Activated T-cell treated with anti-CD3 and anti-CD28 coated beads for 1 hour (primary cell): Measurements from ENCODE around the gene PTPRJ.
"Not testable (repeated sequence)": the region's sequence is repeated elsewhere in the genome, so short reads cannot be mapped to it uniquely, and the experiment has no call there.

Experiments
- DNase-seq: peaks from one replicate; pipeline ENCODE4 v3.0.0-alpha.2; 2020; ENCODE audit warnings: low read depth

Gene PTPRJ

DNA sequence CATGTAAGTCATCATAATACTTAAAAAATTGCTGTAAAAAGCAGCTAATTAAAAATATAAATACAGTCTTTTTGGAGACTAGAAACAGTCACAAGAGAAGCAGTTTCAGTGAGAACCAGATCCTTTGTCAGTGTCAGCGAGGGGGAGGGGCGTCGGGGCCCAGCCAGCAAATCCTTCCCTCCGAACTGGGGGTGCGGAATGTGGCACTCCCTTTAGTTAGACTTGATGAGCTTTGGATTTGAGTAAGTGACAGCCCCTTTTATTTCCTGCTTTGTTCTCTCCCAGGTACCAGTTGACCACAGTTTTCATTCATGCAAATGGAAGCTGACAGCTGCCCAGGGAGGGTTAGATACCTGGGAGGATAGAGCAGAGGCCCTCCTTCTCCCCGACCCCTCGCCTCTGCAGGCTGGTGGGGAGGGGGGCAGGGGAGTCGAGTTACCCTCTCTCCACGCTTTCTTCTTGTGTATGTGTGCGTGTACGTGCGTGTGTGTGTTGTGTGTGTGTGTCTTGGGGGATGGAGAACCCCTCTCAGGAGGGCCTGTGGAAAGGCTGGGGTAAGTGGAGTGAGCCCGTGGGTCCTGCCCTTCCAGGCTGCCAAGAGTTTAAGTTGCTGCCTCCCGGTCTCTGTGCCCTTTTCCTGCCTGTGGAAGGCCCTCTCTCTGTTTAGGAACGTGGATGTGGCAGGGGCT, 38.3 kb downstream of the PTPRJ start:
- no peak for DNase-seq

DNA sequence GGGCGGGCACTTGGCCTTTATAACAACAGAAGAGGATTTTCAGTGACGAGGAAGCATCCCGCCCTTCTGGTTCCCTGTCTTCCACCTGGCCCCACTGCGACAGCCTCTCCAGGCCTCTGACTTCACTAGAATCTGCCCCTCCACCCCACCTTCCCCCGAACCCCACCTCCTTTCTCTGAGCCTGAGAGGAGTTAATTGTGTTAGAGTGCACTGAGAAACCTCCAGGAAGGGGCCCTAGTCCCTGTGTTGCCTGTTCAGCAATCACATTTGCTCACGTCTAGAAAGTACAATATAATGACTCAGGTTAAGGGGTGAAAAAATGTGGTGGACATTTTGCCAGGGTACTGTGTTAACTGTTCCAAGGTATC, 38.8 kb downstream of the PTPRJ start:
- DNase-seq: no peak

DNA sequence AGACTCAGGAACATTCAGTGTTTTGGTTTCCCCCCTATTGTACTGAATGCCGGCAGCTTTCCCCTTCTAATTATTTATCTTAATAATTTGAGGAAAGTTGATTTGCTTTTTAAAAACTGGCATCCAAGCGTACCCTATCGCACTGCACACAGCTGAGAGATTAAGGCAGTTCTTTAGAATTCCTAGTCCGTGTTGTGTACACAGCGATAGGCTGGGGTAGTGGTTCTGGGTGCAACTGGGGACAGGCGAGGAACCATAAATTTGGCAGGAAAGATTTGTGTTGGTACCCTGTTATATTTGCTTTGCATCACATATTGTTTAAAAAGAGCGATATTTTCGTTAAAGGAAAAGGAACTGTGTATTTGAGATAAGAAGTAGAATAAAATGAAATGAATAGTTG, 39.2 kb downstream of the PTPRJ start:
- DNase-seq: no peak

DNA sequence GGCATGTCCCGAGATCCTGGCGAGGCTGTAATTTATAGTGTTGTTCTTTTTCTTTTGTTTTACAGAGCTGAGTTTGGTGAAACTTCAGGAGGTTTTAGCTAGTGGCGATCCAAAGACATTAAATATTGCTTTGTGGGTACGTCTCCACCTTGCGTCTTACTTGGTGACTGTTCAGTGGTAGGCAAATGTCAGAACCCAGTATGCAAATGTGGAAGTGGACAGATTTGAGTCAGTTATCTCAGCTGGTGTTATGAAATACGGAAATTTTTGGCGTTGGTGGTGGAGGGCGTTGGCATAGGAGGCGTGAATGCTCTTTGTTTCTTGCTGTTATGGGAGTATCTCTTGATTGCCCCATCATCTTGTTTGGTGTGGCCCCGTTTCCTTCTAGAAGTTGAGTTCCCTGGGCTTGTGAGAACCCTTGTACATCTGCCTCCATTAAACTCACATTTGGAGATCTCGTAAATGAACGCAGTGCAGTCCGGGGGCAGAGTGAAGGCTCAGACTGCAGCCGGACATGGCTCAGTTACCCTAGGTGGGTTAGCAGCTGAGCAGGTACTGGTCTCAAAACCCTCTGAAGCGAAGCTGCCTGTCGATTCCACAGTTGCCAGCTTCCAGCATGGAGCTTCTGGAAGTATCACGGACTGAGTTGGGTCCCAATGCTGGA, 39.9 kb downstream of the PTPRJ start:
- DNase-seq: no peak

DNA sequence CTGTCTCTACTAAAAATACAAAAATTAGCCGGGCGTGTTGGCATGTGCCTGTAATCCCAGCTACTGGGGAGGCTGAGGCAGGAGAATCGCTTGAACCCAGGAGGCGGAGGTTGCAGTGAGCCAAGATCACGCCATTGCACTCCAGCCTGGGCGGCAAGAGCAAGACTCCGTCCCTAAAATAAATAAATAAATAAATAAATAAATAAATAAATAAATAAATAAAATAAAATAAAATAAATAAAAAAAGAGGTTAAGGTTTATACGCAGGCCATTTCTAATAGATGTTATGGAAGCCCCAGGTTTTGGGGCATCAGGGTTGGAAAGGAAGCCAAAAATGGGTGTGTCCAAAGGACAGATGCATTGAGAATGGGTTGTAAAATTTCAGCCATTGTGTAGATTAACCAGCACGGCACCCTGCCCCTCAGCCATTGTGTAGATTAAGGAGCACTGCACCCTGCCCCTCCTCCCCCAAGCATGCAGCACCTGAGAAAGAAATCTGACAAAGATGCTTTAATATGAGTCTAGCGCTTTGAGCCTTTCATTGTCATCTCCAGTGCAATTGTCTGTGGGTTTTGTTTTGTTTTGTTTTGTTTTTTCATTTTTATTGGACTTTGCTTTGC, 41.0 kb downstream of the PTPRJ start:
- not testable (repeated sequence) for DNase-seq

DNA sequence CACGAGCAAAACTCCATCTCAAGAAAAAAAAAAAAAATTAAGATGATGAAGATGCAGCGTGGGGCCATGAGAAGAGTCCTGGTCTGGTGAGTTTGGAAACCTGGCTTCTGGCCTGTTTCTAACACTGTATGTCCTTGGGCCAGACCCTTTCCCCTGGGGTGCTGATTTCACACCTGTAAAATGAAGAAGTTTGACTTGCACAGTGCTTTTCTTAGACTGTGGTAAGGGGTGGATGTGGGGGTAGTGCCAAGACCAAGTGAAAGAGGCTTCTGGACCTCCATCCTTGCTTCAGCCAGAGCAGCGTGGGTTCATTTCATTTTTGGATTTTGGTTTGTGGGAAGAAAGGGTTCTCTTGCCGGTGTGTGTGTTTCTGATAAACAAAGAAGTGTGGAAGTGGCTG, 42.1 kb downstream of the PTPRJ start:
- DNase-seq: no peak

DNA sequence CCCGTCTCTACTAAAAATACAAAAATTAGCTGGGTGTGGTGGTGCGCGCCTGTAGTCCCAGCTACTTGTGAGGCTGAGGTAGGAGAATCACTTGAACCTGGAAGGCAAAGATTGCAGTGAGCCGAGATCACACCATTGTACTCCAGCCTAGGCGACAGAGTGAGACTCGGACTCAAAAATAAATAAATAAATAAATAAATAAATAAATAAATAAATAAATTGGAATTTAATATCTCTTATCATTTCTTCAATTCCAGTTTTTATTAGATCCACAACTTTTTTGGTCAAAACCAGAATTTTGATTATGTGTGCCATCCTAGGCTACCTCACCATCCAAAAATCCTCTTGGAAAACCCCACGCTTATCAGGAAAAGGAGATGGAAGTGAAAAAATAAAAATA, 43.2 kb downstream of the PTPRJ start:
- not testable (repeated sequence) for DNase-seq

DNA sequence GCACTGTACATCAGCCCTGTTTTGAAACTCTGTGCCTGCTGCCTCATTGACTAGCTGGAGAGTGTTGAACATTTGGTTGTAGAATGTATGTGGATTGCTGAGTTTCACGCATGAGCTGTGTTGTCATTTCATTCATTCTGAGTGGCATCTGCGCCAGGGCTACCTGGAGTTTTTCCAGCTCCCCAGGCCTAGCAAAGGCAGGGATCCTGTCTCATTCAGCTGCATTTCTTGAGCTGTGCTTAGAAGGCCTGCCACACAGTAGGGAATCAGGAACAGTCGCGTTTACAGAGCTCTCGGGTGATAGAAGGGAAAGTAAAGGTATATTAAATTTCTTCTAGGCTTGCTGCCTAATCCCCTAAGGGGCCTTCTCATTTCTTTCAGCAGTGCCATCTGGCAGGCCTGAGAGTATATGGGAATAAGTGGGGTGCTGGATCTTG, 44.3 kb downstream of the PTPRJ start:
- DNase-seq: no peak

DNA sequence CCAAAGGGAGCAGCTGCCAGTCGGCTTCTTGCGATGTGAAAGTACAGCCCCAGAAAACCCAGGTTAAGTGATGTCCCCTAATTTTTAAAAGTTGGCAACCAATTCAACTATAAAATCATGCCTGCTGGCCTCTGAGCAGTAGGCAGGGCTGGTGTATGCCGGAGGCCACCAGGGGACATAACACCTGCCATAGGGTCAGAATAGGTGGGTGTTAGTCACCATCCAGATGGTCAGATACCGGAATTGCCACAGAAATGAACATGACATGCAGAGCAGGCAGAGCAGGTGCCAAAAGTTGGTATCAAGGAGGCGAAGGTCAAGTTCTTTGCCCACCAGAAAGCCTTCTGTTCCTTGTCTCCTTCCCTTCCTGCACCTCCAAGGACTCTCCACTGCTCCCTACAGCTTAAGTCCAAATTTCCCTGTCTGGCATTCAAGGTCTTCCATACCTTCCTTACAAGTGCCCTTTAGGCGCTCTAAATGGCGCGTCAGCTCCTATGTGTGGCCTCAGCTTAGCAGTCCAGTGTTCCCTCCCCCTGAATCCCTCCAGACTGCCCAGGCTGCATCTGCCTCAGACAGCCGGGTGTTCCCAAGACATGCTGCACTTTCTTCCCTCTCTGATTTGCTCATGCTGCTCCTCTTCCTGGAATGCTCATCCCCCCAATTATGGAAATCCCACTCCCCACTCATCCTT, 45.1 kb downstream of the PTPRJ start:
- DNase-seq: no peak

DNA sequence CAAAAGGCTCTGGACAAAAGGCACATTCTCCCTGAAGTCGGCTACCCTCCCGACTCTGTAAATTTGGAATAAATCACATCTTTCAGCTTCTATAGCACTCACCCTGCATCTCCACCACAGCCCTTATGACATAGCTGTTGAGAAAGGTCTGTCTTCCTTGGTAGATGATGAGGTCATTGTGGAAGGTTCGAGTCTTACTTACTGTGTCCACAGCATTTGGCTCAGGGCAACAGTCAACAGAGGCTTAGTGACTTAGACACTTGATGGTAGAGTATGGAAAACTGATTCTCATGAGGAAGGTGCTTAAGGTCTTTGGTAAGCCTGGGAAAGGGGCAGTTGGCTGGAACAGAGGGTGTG, 45.6 kb downstream of the PTPRJ start:
- DNase-seq: no peak

DNA sequence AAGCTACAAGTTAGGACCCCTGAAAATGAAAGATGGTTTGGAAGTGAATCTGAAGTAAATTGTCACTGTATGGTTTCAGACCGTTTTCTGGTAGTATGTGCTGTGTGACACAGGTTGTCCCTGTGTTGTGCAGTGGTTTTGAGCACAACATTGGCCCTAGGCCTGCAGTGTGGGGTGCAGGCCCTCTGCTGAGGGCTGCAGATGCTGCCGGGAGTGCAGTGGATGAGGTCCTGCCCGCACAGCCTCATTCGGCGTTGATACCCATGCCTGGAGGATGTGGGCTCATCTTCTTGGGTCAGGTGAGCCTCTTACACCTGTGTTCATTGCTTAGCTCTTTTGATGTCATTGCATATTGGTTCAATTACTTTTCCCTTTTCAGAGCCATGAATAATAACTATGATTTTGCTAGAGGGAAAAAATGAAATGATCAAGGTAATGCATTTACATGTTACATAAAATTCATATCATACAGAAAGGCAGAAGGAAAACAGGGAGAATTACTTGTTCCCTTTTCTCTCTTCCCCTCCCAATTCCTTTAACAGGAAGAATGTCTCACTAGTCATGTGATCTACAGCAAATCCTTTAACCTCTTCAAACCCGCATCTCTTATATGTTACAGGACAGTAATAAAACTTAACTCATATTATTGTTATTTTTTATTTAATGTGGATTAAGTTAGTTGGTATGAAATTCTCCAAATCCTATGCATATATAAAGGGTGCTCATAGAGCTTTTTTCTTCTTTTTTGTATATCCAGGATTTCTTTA, 48.7 kb downstream of the PTPRJ start:
- DNase-seq: no peak

DNA sequence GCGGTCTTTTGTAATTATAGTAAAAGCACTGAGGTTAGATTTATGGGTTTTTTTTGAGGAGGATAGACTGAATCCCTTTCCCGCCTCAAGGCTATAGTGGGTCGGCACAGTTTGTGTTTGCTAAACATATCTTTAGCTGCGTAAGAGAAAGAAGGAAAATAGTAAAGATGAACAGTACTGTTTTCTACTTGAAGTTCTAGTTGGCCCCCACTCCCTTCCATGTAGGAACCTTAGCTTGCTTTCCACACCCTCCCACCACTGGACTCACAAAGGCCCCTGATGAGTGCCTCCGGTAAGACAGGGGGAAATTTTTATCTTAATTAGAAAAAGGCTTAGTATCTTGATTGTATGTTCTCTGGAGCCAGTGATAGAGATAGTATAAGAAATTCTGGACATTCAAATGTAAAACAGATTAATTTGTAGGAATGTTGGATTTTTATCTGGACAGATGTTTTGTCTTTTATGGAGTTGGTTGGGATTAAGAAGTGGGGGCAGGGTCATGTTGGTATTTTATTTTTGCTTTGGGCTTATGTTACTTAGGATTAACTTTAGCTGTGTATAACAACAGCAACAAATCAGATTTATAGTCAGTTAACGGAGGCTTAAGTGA, 49.4 kb downstream of the PTPRJ start:
- DNase-seq: no peak

DNA sequence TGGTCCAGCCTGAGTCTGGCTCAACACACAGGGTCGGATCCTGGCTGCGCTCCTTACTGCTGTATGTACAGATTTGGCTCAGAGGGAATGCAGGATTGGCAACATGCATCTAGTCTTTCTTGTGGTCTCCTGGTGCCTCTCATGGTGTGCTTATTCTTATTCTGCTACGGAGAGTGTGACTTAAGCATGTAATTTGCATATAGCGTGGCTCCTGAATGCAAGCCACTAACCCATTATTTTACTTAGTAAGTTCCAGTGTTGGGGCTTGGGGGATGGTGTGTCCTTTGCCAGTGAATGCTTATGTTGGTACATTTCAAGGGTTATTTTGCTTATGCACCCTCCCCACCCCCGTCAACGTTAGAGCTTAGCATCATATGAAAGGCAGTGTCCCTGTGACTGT, 51.2 kb downstream of the PTPRJ start:
- DNase-seq: no peak

DNA sequence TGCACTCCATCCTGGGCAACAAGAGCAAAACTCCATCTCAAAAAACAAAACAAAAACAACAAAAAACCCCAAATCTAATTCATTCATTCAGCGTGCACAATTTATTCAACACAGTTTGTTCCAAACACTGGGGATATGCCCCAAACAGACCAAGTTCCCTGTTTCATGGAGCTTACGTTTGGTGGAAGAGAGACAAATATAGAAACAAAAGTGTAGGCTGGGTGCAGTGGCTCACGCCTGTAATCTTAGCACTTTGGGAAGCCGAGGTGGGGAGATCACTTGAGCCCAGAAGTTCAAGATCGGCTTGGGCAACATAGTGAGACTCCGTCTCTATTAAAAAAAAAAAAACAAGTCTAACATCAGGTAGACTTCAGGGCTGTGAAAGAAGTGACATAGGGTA, 52.4 kb downstream of the PTPRJ start:
- no peak for DNase-seq

DNA sequence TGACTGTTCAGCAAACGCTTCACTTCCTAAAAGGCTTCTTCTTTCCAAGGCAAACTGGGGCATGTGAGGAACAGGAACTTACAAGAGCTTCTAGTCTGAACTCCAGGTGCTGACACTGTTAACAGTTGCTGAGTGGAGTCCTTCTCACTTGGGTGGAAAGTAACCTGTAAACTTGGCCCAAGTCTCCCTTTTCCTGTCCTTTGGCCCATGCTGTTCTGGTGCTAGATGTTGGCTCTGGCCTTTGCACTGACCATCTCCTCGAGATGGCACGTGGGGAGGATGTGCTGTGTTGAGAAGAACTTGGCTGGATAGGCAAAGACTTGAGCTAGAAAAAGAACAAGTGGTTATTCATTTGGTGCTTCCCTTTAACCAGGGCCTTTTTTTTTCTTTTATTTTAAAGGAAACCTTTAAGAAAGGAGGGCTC, 53.6 kb downstream of the PTPRJ start:
- no peak for DNase-seq

DNA sequence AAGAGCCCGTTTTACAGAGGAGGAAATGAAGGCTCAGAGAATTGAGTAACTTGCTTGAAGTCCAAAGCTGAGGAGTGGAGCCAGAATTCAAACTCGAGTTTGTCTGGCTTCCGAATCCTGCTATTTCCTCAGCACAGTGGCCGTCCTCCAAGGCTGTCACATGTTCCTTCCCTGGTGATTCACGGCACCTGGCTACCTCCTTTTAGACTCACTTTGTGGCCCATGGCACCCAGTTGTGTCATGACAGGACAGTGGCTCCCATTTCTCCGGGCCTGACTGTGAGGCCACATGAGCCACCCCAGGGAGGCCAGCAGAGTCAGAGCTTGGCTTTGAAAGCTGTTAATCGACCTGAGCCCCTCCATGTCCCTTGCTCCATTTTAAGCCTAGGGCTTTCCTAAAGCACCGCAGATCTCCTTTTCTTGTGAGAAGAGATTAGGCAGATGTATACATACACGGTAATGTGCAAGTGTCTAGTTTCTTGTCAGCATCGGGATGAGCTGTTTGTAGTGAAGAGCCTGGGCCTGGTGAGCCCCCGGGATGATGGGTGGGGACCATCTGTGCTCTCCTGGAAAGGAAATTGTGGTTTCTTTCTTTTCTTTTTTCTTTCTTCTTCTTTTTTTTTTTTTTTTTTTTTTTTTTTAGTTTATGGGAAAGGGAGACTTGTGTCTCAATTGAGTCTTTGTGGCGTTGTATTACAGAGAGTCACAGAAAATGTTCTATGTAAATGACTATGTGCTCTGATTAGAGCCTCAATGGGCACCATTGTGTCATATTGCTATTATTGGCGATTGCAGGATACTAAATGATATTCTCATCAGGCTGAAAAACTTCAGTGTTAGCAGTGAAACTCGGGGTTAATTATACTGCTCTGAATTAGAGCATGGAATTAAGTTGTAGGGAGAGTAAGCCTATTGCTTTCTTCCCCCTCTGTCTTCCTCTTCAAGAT, 54.8 kb downstream of the PTPRJ start:
- DNase-seq: no peak

DNA sequence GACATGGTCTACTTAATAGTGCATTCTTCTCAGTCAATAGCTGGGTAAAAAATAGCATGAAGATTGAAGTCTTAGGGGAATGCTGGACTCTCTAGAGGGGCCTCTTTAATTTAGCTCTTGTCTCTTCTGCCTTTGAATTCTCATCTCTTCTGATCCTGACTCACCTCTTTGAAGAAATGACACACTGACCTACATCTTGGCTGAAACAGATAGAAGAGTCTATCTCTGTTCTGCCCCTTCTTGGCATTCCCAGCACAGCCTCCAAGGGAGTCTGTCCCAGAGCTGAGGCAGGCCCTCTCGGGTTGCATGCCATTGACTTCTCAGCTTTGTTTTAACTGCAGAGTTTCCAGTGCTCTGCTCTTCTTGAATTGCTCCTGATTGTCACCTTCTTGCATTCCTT, 55.7 kb downstream of the PTPRJ start:
- no peak for DNase-seq

DNA sequence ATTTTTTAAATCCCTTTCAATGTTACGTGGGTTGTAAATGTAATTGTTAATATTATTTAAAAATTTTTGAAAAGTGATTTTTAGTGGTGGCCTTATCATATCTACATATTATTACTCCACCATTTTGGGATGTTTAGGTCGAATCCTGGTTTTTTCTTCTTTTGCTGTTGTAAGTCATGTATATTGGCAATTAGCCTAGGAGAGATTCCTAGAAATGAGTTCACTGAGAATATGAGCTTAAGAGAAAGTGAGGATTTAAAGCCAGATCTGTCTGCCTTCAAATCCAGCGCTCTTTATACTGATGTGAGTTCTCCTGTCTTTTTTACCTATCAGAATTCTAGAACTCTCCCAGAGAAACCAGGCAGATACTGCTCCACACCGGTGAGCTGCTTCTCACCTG, 56.1 kb downstream of the PTPRJ start:
- no peak for DNase-seq

DNA sequence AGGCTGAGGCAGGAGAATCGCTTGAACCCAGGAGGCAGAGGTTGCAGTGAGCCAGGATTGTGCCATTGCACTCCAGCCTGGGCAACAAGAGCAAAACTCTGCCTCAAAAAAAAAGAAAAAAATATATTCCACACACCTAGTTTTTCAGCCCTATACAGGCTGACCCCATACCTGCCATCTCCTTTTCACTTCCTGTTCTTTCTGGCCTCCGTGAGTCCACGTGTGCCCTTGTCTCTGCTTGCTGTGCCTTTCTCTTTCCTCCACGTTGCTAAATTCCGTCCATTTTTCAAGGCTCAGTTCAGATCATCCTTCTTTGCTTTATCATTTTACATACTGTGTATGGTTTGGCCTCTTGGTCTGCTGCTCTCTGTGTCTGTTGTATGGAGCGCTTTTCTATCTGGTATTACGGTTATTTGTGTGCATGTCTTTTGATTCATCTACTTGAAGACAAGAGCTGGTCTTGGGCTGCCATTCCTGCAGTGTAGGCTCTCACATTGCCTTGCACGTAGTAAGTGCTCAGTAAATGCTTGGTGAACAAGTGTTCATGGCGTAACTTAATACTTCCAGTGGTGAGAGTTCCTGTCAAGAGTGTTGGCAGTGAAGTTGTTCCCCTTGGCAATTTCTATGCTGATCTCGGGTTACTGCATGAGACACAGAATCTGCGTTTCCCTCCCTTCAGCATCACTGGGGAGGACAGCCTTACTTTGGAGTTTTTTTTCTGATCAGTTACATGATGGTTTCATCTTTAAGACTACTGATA, 57.5 kb downstream of the PTPRJ start:
- DNase-seq: no peak

DNA sequence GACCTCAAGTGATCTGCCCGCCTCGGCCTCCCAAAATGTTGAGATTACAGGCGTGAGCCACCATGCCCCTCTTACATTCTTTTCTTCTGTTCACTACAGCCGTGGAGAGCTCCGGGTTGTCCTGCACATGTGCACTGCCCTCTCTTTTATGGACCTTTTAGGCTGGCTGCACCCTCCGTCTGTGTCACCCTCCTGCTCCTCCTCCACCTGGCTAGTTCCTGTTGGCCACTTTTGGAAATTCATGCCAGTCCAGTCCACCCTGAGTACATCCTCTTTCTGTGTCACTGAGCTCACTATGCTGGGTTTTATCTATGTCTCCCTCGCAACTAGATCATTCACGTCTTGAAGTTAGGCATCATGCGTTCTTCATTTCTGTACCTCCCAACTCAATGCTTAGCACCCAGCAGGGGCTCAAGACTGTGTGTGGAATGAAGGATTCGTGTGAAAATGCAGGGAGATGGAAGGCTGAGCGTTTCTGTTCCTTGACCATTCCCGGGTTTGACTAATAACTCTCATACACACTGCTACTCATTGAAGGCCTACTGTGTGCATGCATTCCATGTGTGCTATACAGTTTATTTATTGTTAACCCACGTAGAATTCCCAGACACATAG, 60.6 kb downstream of the PTPRJ start:
- no peak for DNase-seq
